Sigmoid colon (tissue), 4 donors: ENCODE data around the gene CHL1.

Experiments used
- EP300 ChIP-seq, 4 donors: sonication (generic); formaldehyde crosslinking; IDR thresholded peaks; one replicate each; pipeline ENCODE4 v1.6.1; 2017; ENCODE audit warnings: antibody characterized with exemption in 4 of 4
- POLR2A ChIP-seq, 2 donors: fragments of 450-650 bp; IDR thresholded peaks; one replicate each; pipeline ENCODE4 v1.6.1; 2016; ENCODE audit warnings: antibody characterized with exemption in 2 of 2, mild to moderate bottlenecking in 2 of 2, moderate library complexity in 2 of 2
- POLR2AphosphoS5 ChIP-seq, 4 donors: sonication (generic); formaldehyde crosslinking; IDR thresholded peaks; one replicate each; pipeline ENCODE4 v1.6.1; 2017; ENCODE audit warnings: antibody characterized with exemption in 4 of 4
- TF ChIP-seq, protein P1 (sequence below), 4 experiments: fragments of 450-650 bp in 3 of 4; fragments of 200-600 bp in 1 of 4; IDR thresholded peaks; one replicate each; pipeline ENCODE4 v1.5.1; 2016 to 2019; ENCODE audit warnings: antibody characterized with exemption in 4 of 4, mild to moderate bottlenecking in 3 of 4, moderate library complexity in 2 of 4

- TF ChIP-seq, protein P1, sequence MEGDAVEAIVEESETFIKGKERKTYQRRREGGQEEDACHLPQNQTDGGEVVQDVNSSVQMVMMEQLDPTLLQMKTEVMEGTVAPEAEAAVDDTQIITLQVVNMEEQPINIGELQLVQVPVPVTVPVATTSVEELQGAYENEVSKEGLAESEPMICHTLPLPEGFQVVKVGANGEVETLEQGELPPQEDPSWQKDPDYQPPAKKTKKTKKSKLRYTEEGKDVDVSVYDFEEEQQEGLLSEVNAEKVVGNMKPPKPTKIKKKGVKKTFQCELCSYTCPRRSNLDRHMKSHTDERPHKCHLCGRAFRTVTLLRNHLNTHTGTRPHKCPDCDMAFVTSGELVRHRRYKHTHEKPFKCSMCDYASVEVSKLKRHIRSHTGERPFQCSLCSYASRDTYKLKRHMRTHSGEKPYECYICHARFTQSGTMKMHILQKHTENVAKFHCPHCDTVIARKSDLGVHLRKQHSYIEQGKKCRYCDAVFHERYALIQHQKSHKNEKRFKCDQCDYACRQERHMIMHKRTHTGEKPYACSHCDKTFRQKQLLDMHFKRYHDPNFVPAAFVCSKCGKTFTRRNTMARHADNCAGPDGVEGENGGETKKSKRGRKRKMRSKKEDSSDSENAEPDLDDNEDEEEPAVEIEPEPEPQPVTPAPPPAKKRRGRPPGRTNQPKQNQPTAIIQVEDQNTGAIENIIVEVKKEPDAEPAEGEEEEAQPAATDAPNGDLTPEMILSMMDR (IDR thresholded peaks at IDR 0.05) = no peak
- no peak for TF ChIP-seq POLR2AphosphoS5 (IDR thresholded peaks at IDR 0.05)
- no peak for TF ChIP-seq POLR2A (IDR thresholded peaks at IDR 0.05)
- no peak for TF ChIP-seq EP300 (IDR thresholded peaks at IDR 0.05)
Measured at GRCh38 chr3:385151-385550, 188.6 kb downstream of the CHL1 start.
